ENCODE measurements around the gene UQCC2. TPM values are rescaled to one million over a fixed set of nuclear protein-coding genes. Genes with fewer than 3 reads are reported as not detected.

The UQCC2 gene
- total and polyA plus RNA-seq, 4 donors: 7.8 to 141 (median 48.1) TPM

DNA sequence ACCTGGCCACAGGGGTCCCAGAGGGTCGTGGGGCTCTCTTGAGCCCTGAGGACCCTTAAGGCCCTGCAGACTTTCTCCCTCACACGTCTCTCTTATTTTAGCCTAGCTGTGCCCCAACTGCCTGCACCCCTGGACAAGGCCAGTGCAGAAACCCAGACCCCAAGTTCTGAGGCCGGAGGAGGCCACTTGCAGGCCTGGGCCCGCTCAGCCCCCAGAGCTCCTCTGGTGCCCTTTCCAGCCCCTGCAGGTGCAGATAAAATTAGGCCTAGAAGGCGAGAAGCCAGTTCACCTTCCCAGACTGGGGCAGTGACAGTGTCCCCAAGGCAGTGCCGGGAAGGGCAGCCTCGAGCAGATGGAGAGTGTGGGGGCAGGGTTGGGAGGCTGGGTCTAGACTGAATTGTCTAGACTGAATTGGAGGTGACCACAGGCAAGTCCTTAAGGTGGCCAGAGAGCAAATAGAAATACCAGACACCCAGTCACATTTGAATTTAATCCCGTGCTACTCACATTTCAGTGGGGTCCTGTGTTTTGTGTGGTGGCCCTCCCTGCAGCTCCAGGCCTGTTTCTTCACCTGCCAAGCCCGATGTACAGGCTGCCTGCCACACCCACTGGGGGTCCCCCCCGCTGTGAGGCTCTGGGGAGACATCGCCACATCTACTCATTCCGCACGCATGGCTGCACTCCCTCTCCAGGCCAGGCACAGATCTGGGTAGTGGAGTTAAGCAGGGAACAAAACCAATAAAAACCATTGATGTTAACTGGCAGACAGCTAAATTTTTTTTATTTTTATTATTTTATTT lies 43.8 kb upstream of the UQCC2 start:
- ATAC-seq (ENCODE audit: insufficient read depth, low FRiP score): no peak
- H3K4me3 ChIP-seq: no peak overlapping the region
- TF ChIP-seq, protein P1, sequence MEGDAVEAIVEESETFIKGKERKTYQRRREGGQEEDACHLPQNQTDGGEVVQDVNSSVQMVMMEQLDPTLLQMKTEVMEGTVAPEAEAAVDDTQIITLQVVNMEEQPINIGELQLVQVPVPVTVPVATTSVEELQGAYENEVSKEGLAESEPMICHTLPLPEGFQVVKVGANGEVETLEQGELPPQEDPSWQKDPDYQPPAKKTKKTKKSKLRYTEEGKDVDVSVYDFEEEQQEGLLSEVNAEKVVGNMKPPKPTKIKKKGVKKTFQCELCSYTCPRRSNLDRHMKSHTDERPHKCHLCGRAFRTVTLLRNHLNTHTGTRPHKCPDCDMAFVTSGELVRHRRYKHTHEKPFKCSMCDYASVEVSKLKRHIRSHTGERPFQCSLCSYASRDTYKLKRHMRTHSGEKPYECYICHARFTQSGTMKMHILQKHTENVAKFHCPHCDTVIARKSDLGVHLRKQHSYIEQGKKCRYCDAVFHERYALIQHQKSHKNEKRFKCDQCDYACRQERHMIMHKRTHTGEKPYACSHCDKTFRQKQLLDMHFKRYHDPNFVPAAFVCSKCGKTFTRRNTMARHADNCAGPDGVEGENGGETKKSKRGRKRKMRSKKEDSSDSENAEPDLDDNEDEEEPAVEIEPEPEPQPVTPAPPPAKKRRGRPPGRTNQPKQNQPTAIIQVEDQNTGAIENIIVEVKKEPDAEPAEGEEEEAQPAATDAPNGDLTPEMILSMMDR (IDR thresholded peaks at IDR 0.05; ENCODE audit: control extremely low read depth, extremely low read depth): no peak
- no peak for DNase-seq
- H3K9me3 ChIP-seq (ENCODE audit: control insufficient read depth in 4 of 4, insufficient read depth in 3 of 4, low read length in 3 of 4): no peaks in the 10 kb centered on the region
- H3K9ac ChIP-seq (ENCODE audit: insufficient read depth in 1 of 2, low read length in 2 of 2): no peak overlapping the region
- WGBS, 2 donors: 84 to 90% methylated on average over 13 of the region's 13 CpGs
- H3K36me3 ChIP-seq (ENCODE audit: control insufficient read depth in 4 of 4, insufficient read depth in 4 of 4, low read length in 4 of 4): no peaks in the 10 kb centered on the region
- peaks cover 0 to 44% (median 29%) of the 10 kb centered on the region in 5 donors for H3K4me1 ChIP-seq (ENCODE audit: control insufficient read depth in 5 of 5, insufficient read depth in 5 of 5, low read length in 5 of 5)
- no peaks in the 10 kb centered on the region for H3K27me3 ChIP-seq (ENCODE audit: control insufficient read depth in 3 of 3, insufficient read depth in 3 of 3, low read length in 2 of 3)
- H3K27ac ChIP-seq (ENCODE audit: low read depth in 1 of 2, low read length in 1 of 2): no peak overlapping the region

DNA sequence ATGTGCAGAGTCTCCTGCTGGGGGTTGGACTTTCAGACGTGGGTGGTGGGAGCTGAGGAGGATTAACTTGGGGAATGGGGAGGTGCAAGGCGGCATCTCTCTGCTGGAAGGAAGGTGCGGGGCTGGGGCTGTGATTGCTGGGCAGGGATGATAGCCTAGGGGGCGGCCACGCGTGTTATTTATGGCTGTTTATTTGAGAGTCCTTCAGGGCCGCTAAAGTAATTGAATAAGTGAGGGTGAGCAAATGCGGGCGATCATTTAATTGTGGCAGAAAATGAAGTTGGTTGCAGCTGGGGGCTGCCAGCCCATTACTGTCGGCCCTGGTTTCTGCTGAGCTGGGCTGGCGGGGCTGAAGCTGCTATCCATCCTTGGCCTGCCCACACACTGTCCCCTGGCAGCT lies 42.7 kb upstream of the UQCC2 start:
- ATAC-seq (ENCODE audit: insufficient read depth, low FRiP score) (no peak), DNase-seq (no peak)
- WGBS, 2 donors: 92 to 96% methylated on average over 11 of the region's 11 CpGs

DNA sequence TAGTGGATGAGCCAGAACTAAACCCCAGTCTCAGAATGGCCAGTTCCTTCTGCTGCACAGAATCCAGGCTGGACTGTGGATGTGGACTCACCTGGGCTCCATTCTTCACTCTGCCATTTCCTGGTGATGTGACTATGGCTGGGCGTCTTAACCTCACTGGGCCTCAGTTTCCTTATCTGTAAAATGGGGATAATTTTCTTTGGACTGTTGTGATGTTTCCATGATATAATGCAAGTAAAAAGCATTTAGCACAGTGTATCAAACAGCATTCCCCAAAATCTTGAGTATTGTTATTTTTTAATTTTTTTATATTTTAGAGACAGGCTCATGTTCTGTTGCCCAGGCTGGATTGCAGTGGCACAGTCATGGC lies 41.1 kb upstream of the UQCC2 start:
- no peak overlapping the region for H3K9ac ChIP-seq (ENCODE audit: insufficient read depth in 1 of 2, low read length in 2 of 2)
- H3K4me3 ChIP-seq: no peak overlapping the region
- no peaks in the 10 kb centered on the region for H3K9me3 ChIP-seq (ENCODE audit: control insufficient read depth in 4 of 4, insufficient read depth in 3 of 4, low read length in 3 of 4)
- WGBS, 2 donors: 99 to 100% methylated on average over 1 of the region's 1 CpG
- H3K27ac ChIP-seq (ENCODE audit: low read depth in 1 of 2, low read length in 1 of 2): no peak overlapping the region
- DNase-seq (no peak), ATAC-seq (ENCODE audit: insufficient read depth, low FRiP score) (no peak)
- TF ChIP-seq, protein P1 (IDR thresholded peaks at IDR 0.05; ENCODE audit: control extremely low read depth, extremely low read depth): no peak
- no peaks in the 10 kb centered on the region for H3K36me3 ChIP-seq (ENCODE audit: control insufficient read depth in 4 of 4, insufficient read depth in 4 of 4, low read length in 4 of 4)
- H3K27me3 ChIP-seq (ENCODE audit: control insufficient read depth in 3 of 3, insufficient read depth in 3 of 3, low read length in 2 of 3): no peaks in the 10 kb centered on the region
- peaks cover 0 to 30% (median 18%) of the 10 kb centered on the region in 5 donors for H3K4me1 ChIP-seq (ENCODE audit: control insufficient read depth in 5 of 5, insufficient read depth in 5 of 5, low read length in 5 of 5)

More for the DNA sequence above, 42.7 kb upstream of the UQCC2 start:
- Histone ChIP-seq H3K9me3 (ENCODE audit: control insufficient read depth in 4 of 4, insufficient read depth in 3 of 4, low read length in 3 of 4) (no peaks in the 10 kb centered on the region), H3K27me3 (ENCODE audit: control insufficient read depth in 3 of 3, insufficient read depth in 3 of 3, low read length in 2 of 3) (no peaks in the 10 kb centered on the region), H3K9ac (ENCODE audit: insufficient read depth in 1 of 2, low read length in 2 of 2) (no peak overlapping the region), H3K27ac (ENCODE audit: low read depth in 1 of 2, low read length in 1 of 2) (no peak overlapping the region), H3K36me3 (ENCODE audit: control insufficient read depth in 4 of 4, insufficient read depth in 4 of 4, low read length in 4 of 4) (no peaks in the 10 kb centered on the region), H3K4me1 (ENCODE audit: control insufficient read depth in 5 of 5, insufficient read depth in 5 of 5, low read length in 5 of 5) (peaks cover 0 to 37% (median 24%) of the 10 kb centered on the region in 5 donors), H3K4me3 (no peak overlapping the region)
- TF ChIP-seq, protein P1 (IDR thresholded peaks at IDR 0.05; ENCODE audit: control extremely low read depth, extremely low read depth): no peak
